ENCODE data around the gene MYO5B.

MYO5B gene

DNA sequence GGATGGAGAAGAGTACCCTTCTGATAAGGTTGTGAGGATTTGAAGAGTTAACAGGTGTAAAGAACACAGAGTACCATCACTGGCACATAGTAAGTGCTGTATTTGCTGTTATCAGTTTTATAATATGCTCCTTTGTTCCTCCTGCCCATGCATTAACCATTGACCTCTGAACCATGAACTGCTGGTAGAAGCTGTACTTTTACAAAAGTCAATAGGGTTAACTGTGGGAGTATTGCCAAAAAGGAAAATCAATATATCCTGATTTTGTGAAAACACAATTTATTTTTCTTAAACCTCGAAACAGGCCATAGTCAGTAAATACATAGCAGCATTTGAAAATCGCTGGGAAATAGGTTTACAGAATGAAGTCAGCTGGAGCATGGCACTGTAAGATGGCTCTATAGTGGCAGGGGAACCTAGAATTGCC is 362.7 kb downstream of the MYO5B start:
- Histone ChIP-seq H3K27ac (no peak overlapping the region), H3K4me2 (no peak overlapping the region), H4K20me1 (ENCODE audit: insufficient read depth) (no peaks in the 10 kb centered on the region), H3K4me1 (ENCODE audit: low read depth, poor library complexity, severe bottlenecking) (no peaks in the 10 kb centered on the region), H3K4me3 (IDR thresholded peaks at IDR 0.05; ENCODE audit: insufficient read depth, low read depth, low read length) (no peak overlapping the region), H3K9ac (no peak overlapping the region), H3K27me3 (ENCODE audit: insufficient read depth, low read depth) (no peaks in the 10 kb centered on the region), H3K36me3 (ENCODE audit: insufficient read depth) (no peaks in the 10 kb centered on the region), H2AFZ (ENCODE audit: low read depth) (no peak overlapping the region), H3K79me2 (ENCODE audit: insufficient read depth, low read depth) (no peaks in the 10 kb centered on the region)
- TF ChIP-seq CTCF (conservative IDR thresholded peaks at IDR 0.05; ENCODE audit: low read depth, low read length), result no peak

- Histone ChIP-seq H3K4me3 (IDR thresholded peaks at IDR 0.05; ENCODE audit: insufficient read depth, low read depth, low read length) (no peak overlapping the region), H3K36me3 (ENCODE audit: insufficient read depth) (no peaks in the 10 kb centered on the region), H3K27me3 (ENCODE audit: insufficient read depth, low read depth) (no peaks in the 10 kb centered on the region), H4K20me1 (ENCODE audit: insufficient read depth) (no peaks in the 10 kb centered on the region), H3K4me1 (ENCODE audit: low read depth, poor library complexity, severe bottlenecking) (no peaks in the 10 kb centered on the region), H3K9ac (no peak overlapping the region), H3K27ac (no peak overlapping the region), H3K79me2 (ENCODE audit: insufficient read depth, low read depth) (no peaks in the 10 kb centered on the region), H2AFZ (ENCODE audit: low read depth) (no peak overlapping the region), H3K4me2 (no peak overlapping the region)
- no peak for TF ChIP-seq CTCF (conservative IDR thresholded peaks at IDR 0.05; ENCODE audit: low read depth, low read length)
These were observed 367.0 kb downstream of the MYO5B start for GRCh38 chr18:49827996-49828395.

DNA sequence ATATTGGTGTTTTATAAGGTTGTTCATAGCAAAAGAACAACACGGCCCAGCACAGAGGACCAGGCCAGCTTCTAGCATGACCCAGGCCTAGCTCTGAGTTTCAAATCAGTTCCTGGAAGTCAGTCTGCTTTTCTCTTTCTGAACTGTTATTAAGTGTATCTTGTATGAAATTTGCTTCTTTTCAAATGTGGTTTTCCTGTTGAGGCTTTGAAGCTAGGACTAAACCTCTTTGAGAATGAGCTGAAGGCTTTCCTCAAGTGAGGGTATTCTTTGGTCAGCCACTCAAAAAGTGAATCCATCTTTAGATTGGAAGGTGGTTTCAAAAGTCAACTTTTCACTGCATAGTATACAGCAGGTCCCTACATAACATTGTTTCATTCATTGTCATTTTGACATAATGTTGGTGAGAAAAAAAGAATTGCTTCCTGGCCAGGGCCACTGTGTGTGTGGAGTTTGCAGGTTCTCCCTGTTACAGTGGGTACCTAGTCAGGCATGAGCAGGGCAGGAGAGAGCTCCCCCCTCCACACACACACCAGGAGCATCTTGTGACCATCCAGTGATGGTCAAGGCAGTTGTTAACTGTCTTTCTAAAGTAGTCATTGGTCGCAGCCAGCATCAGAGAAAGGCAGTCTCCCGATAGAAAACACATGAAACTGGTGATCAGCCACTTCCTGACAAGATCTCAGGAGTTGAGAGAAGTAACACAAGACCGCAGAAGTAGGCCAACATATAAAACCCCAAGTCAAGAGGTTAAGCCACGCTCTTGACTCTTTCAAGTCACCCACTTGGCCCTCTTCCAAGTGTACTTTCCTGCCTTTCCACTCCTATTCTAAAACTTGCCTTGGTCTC is 374.9 kb downstream of the MYO5B start:
- peaks cover 23% of the 10 kb centered on the region for H3K4me1 ChIP-seq (ENCODE audit: low read depth, poor library complexity, severe bottlenecking)
- 0 out of 2 replicates have a peak, but pooled peaks cover 3% of the 10 kb centered on the region for H4K20me1 ChIP-seq (ENCODE audit: insufficient read depth)
- H3K27ac ChIP-seq, result peak overlapping the region; percentile 19; the same call in 1 of the 2 replicates
- H3K9ac ChIP-seq, result no peak overlapping the region
- H3K36me3 ChIP-seq (ENCODE audit: insufficient read depth), result no peaks in the 10 kb centered on the region
- H3K79me2 ChIP-seq (ENCODE audit: insufficient read depth, low read depth), result no peaks in the 10 kb centered on the region
- H3K4me3 ChIP-seq (IDR thresholded peaks at IDR 0.05; ENCODE audit: insufficient read depth, low read depth, low read length), result no peak overlapping the region
- H3K27me3 ChIP-seq (ENCODE audit: insufficient read depth, low read depth), result no peaks in the 10 kb centered on the region
- no peak overlapping the region for H2AFZ ChIP-seq (ENCODE audit: low read depth)
- TF ChIP-seq CTCF (conservative IDR thresholded peaks at IDR 0.05; ENCODE audit: low read depth, low read length), result no peak
- peak overlapping the region; percentile 30 for H3K4me2 ChIP-seq

DNA sequence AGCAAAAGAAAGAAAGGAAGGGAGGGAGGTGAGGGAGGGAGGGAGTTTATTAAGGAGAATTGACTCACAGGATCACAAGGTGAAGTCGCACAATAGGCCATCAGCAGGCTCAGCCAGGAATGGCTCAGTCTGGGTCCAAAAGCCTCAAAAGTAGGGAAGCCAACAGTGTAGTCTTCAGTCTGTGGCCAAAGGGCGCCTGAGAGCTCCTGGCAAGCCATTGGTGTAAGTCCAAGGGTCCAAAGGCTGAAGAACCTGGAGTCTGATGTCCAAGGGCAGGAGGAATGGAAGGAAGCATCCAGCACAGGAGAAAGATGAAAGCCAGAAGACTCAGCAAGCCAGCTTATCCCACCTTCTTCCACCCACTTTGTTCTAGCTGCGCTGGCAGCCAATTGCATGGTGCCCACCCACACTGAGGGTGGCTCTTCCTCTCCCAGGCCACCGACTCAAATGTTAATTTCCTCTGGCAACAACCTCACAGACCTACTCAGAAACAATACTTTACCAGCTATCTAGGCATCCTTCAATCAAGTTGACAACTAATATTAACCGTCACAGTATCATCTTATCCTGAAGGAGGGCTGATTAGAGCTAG is 375.8 kb downstream of the MYO5B start:
- no peaks in the 10 kb centered on the region for H3K27me3 ChIP-seq (ENCODE audit: insufficient read depth, low read depth)
- peaks cover 23% of the 10 kb centered on the region for H3K4me1 ChIP-seq (ENCODE audit: low read depth, poor library complexity, severe bottlenecking)
- no peak overlapping the region for H3K4me3 ChIP-seq (IDR thresholded peaks at IDR 0.05; ENCODE audit: insufficient read depth, low read depth, low read length)
- no peaks in the 10 kb centered on the region for H3K36me3 ChIP-seq (ENCODE audit: insufficient read depth)
- H3K27ac ChIP-seq, result no peak overlapping the region
- peak overlapping the region; percentile 30 for H3K4me2 ChIP-seq
- no peak overlapping the region for H2AFZ ChIP-seq (ENCODE audit: low read depth)
- 0 out of 2 replicates have a peak, but pooled peaks cover 3% of the 10 kb centered on the region for H4K20me1 ChIP-seq (ENCODE audit: insufficient read depth)
- H3K79me2 ChIP-seq (ENCODE audit: insufficient read depth, low read depth), result no peaks in the 10 kb centered on the region
- H3K9ac ChIP-seq, result no peak overlapping the region
- no peak for TF ChIP-seq CTCF (conservative IDR thresholded peaks at IDR 0.05; ENCODE audit: low read depth, low read length)
